Muscle layer of duodenum (tissue), 2 donors: ENCODE data around the gene SLC12A9.

Experiments
- H3K27ac ChIP-seq: one replicate; pipeline ENCODE4 v1.7.0; 2013; ENCODE audit warnings: mild to moderate bottlenecking, low read length
- H3K27me3 ChIP-seq: one replicate; pipeline ENCODE4 v1.7.0; 2013; ENCODE audit warnings: low read depth, mild to moderate bottlenecking, control low read depth, low read length
- H3K36me3 ChIP-seq, 2 donors: one replicate each; pipeline ENCODE4 v1.7.0; 2013; ENCODE audit warnings: low read length in 2 of 2, control low read depth in 1 of 2, mild to moderate bottlenecking in 1 of 2; ENCODE audit not compliant: insufficient read depth in 2 of 2, control insufficient read depth in 1 of 2
- H3K4me1 ChIP-seq, 2 donors: one replicate each; pipeline ENCODE4 v1.7.0; 2013; ENCODE audit warnings: low read length in 2 of 2, mild to moderate bottlenecking in 2 of 2, control low read depth in 1 of 2, moderate library complexity in 1 of 2; ENCODE audit not compliant: insufficient read depth in 2 of 2, control insufficient read depth in 1 of 2
- H3K4me3 ChIP-seq, 2 donors: one replicate each; pipeline ENCODE4 v1.7.0; 2013; ENCODE audit warnings: low read length in 2 of 2, low read depth in 1 of 2, mild to moderate bottlenecking in 1 of 2
- H3K9me3 ChIP-seq, 2 donors: one replicate each; pipeline ENCODE4 v1.7.0; 2013; ENCODE audit warnings: low read length in 2 of 2, control low read depth in 1 of 2, mild to moderate bottlenecking in 1 of 2; ENCODE audit not compliant: control insufficient read depth in 1 of 2
- donor health status: healthy.

Gene SLC12A9

GRCh38 chr7:100894860-100895700 lies 42.6 kb downstream of the SLC12A9 start:
- no peaks in the 10 kb centered on the region for H3K36me3 ChIP-seq
- H3K27me3 ChIP-seq, result peaks cover 6% of the 10 kb centered on the region
- no peak overlapping the region for H3K27ac ChIP-seq
- peak overlapping the region; percentile 21 to 66 for H3K4me3 ChIP-seq
- no peaks in the 10 kb centered on the region for H3K9me3 ChIP-seq
- H3K4me1 ChIP-seq, result peaks cover 5 to 33% of the 10 kb centered on the region in 2 donors

- Histone ChIP-seq H3K27me3 (peaks cover 6% of the 10 kb centered on the region), H3K9me3 (no peaks in the 10 kb centered on the region), H3K36me3 (no peaks in the 10 kb centered on the region), H3K4me3 (peak within 1 kb of the TSS; percentile 21 to 66), H3K4me1 (peaks cover 2 to 28% of the 10 kb centered on the region in 2 donors), H3K27ac (no peak within 1 kb of the TSS)
These were observed 43.1 kb downstream of the SLC12A9 start, which contains the start of gene ACHE for GRCh38 chr7:100895701-100895955. TSS of gene ACHE (minus strand) at chr7:100895888. CDS start at chr7:100894232, 1,656 bp downstream.

GRCh38 chr7:100895956-100896731 lies 43.6 kb downstream of the SLC12A9 start:
- no peak overlapping the region for H3K27ac ChIP-seq
- H3K27me3 ChIP-seq, result peaks cover 6% of the 10 kb centered on the region
- peak overlapping the region in 1 of 2 donors; percentile 18 for H3K4me3 ChIP-seq

GRCh38 chr7:100896732-100897608 lies 44.5 kb downstream of the SLC12A9 start:
- Histone ChIP-seq H3K4me1 (peaks cover 0 to 22% of the 10 kb centered on the region in 2 donors), H3K27me3 (peaks cover 6% of the 10 kb centered on the region), H3K36me3 (no peaks in the 10 kb centered on the region), H3K4me3 (peak overlapping the region; percentile 26 to 49), H3K9me3 (no peaks in the 10 kb centered on the region), H3K27ac (no peak overlapping the region)

More at GRCh38 chr7:100895956-100896731, 43.6 kb downstream of the SLC12A9 start:
- no peaks in the 10 kb centered on the region for H3K9me3 ChIP-seq
- peaks cover 0 to 24% of the 10 kb centered on the region in 2 donors for H3K4me1 ChIP-seq
- H3K36me3 ChIP-seq, result no peaks in the 10 kb centered on the region

GRCh38 chr7:100897772-100898454 lies 45.4 kb downstream of the SLC12A9 start:
- no peaks in the 10 kb centered on the region for H3K9me3 ChIP-seq
- no peak overlapping the region for H3K27ac ChIP-seq
- H3K27me3 ChIP-seq, result peaks cover 6% of the 10 kb centered on the region
- H3K4me3 ChIP-seq, result no peak overlapping the region
- H3K4me1 ChIP-seq, result peaks cover 0 to 22% of the 10 kb centered on the region in 2 donors
- H3K36me3 ChIP-seq, result no peaks in the 10 kb centered on the region

- H3K27ac ChIP-seq, result no peak overlapping the region
- no peaks in the 10 kb centered on the region for H3K9me3 ChIP-seq
- peaks cover 6% of the 10 kb centered on the region for H3K27me3 ChIP-seq
- H3K36me3 ChIP-seq, result no peaks in the 10 kb centered on the region
- H3K4me3 ChIP-seq, result no peak overlapping the region
- H3K4me1 ChIP-seq, result peaks cover 0 to 22% of the 10 kb centered on the region in 2 donors
These were observed 46.9 kb downstream of the SLC12A9 start for GRCh38 chr7:100899432-100899831.

- H3K27me3 ChIP-seq, result peaks cover 5% of the 10 kb centered on the region
- H3K4me3 ChIP-seq, result no peak overlapping the region
- H3K27ac ChIP-seq, result no peak overlapping the region
- H3K4me1 ChIP-seq, result peaks cover 0 to 12% of the 10 kb centered on the region in 2 donors
- no peaks in the 10 kb centered on the region for H3K9me3 ChIP-seq
- no peaks in the 10 kb centered on the region for H3K36me3 ChIP-seq
These were observed 48.5 kb downstream of the SLC12A9 start for GRCh38 chr7:100900978-100901377.

GRCh38 chr7:100901921-100902332 lies 49.4 kb downstream of the SLC12A9 start:
- H3K27ac ChIP-seq, result no peak overlapping the region
- no peaks in the 10 kb centered on the region for H3K36me3 ChIP-seq
- no peaks in the 10 kb centered on the region for H3K27me3 ChIP-seq
- H3K9me3 ChIP-seq, result peaks cover 0 to 2% of the 10 kb centered on the region in 2 donors
- H3K4me1 ChIP-seq, result peaks cover 0 to 5% of the 10 kb centered on the region in 2 donors
- H3K4me3 ChIP-seq, result no peak overlapping the region

GRCh38 chr7:100902638-100903037 lies 50.1 kb downstream of the SLC12A9 start:
- Histone ChIP-seq H3K36me3 (no peaks in the 10 kb centered on the region), H3K27me3 (no peaks in the 10 kb centered on the region), H3K9me3 (peaks cover 0 to 2% of the 10 kb centered on the region in 2 donors), H3K27ac (no peak overlapping the region), H3K4me1 (no peaks in the 10 kb centered on the region), H3K4me3 (no peak overlapping the region)

- Histone ChIP-seq H3K9me3 (peaks cover 0 to 2% of the 10 kb centered on the region in 2 donors), H3K36me3 (no peaks in the 10 kb centered on the region), H3K27ac (no peak overlapping the region), H3K4me3 (no peak overlapping the region), H3K4me1 (no peaks in the 10 kb centered on the region), H3K27me3 (no peaks in the 10 kb centered on the region)
These were observed 56.0 kb downstream of the SLC12A9 start for GRCh38 chr7:100908512-100908911.
